CD14-positive monocyte (primary cell): ENCODE data around the gene ITSN1. TPM values are rescaled to one million over a fixed set of nuclear protein-coding genes. Genes with fewer than 3 reads are reported as not detected.

Source experiments
- DNase-seq, 3 donors: peaks; one replicate each; pipeline ENCODE4 v3.0.0-alpha.2; 2011 to 2022
- H2AFZ ChIP-seq: 2 replicates; pipeline ENCODE4 v1.6.0; 2012; ENCODE audit warnings: mild to moderate bottlenecking, low read depth, low read length, inconsistent platforms; ENCODE audit not compliant: insufficient read depth, poor library complexity, severe bottlenecking
- H3K27ac ChIP-seq, 2 donors: 1 replicate in 1 of 2; 2 replicates in 1 of 2; pipeline ENCODE4 v1.5.1; 2012 to 2013; ENCODE audit warnings: low read length in 2 of 2, control low read depth in 1 of 2, inconsistent platforms in 1 of 2, low read depth in 1 of 2, mild to moderate bottlenecking in 1 of 2
- H3K27me3 ChIP-seq, 2 donors: one replicate each; pipeline versions ENCODE4 v1.6.0 to v1.6.1; 2011 to 2013; ENCODE audit warnings: low read length in 2 of 2; ENCODE audit not compliant: control insufficient read depth in 2 of 2, insufficient read depth in 2 of 2
- H3K36me3 ChIP-seq, 2 donors: replicated peaks in 1 of 2; 1 replicate in 1 of 2; 2 replicates in 1 of 2; pipeline versions ENCODE4 v1.5.1 to v1.6.1; 2012 to 2013; ENCODE audit warnings: low read length in 2 of 2, control low read depth in 1 of 2, inconsistent platforms in 1 of 2, mild to moderate bottlenecking in 1 of 2; ENCODE audit not compliant: insufficient read depth in 2 of 2, control insufficient read depth in 1 of 2
- H3K4me1 ChIP-seq, 2 donors: 1 replicate in 1 of 2; 2 replicates in 1 of 2; pipeline versions ENCODE4 v1.5.1 to v1.6.1; 2012 to 2013; ENCODE audit warnings: low read length in 2 of 2, control low read depth in 1 of 2, inconsistent platforms in 1 of 2, mild to moderate bottlenecking in 1 of 2, moderate library complexity in 1 of 2; ENCODE audit not compliant: insufficient read depth in 2 of 2, control insufficient read depth in 1 of 2
- H3K4me2 ChIP-seq: replicated peaks from 2 replicates; pipeline ENCODE3; 2012; ENCODE audit warnings: low read length, moderate library complexity, mild to moderate bottlenecking; ENCODE audit not compliant: poor library complexity, severe bottlenecking; ENCODE audit errors: extremely low read depth
- H3K4me3 ChIP-seq, 3 experiments: fragments of 200-600 bp in 1 of 3; sonication (generic) in 1 of 3; replicated peaks in 1 of 3; 1 replicate in 2 of 3; 2 replicates in 1 of 3; pipeline ENCODE4 v1.5.1; 2011 to 2013; ENCODE audit warnings: low read length in 3 of 3, mild to moderate bottlenecking in 3 of 3, control low read depth in 2 of 3, low read depth in 2 of 3, inconsistent platforms in 1 of 3, moderate library complexity in 1 of 3
- H3K79me2 ChIP-seq: 2 replicates; pipeline ENCODE4 v1.6.0; 2012; ENCODE audit warnings: mild to moderate bottlenecking, control low read depth, inconsistent platforms, low read length, moderate library complexity; ENCODE audit not compliant: insufficient read depth
- H3K9ac ChIP-seq: 2 replicates; pipeline ENCODE4 v1.6.0; 2017; ENCODE audit warnings: low read length, mild to moderate bottlenecking; ENCODE audit not compliant: insufficient read depth, poor library complexity, severe bottlenecking
- H3K9me3 ChIP-seq, 2 donors: replicated peaks in 1 of 2; 1 replicate in 1 of 2; 2 replicates in 1 of 2; pipeline versions ENCODE4 v1.5.1 to v1.6.1; 2012 to 2013; ENCODE audit warnings: low read length in 2 of 2, control low read depth in 1 of 2; ENCODE audit not compliant: control insufficient read depth in 1 of 2, insufficient read depth in 1 of 2
- H4K20me1 ChIP-seq: 2 replicates; pipeline ENCODE4 v1.6.0; 2012; ENCODE audit warnings: mild to moderate bottlenecking, low read length, control low read depth, moderate library complexity; ENCODE audit not compliant: insufficient read depth
- H3K27ac Mint-ChIP-seq, 7 donors: one replicate each; pipeline ENCODE4 v1.8.0; 2020; ENCODE audit warnings: mild to moderate bottlenecking in 7 of 7, mixed read lengths in 7 of 7, moderate library complexity in 6 of 7, inconsistent platforms in 2 of 7
- H3K27me3 Mint-ChIP-seq, 3 donors: one replicate each; pipeline ENCODE4 v1.8.0; 2021 to 2022; ENCODE audit warnings: low read depth in 3 of 3, mild to moderate bottlenecking in 3 of 3, mixed read lengths in 3 of 3, moderate library complexity in 3 of 3, inconsistent platforms in 1 of 3
- H3K36me3 Mint-ChIP-seq, 2 donors: one replicate each; pipeline ENCODE4 v1.8.0; 2020; ENCODE audit warnings: mixed read lengths in 2 of 2, inconsistent platforms in 1 of 2, mild to moderate bottlenecking in 1 of 2
- H3K4me1 Mint-ChIP-seq: one replicate; pipeline ENCODE4 v1.8.0; 2020; ENCODE audit warnings: mild to moderate bottlenecking, mixed read lengths
- H3K4me3 Mint-ChIP-seq, 2 donors: one replicate each; pipeline ENCODE4 v1.8.0; 2020; ENCODE audit warnings: mild to moderate bottlenecking in 2 of 2, mixed read lengths in 2 of 2, moderate library complexity in 1 of 2
- H3K9me3 Mint-ChIP-seq, 7 donors: one replicate each; pipeline ENCODE4 v1.8.0; 2020 to 2022; ENCODE audit warnings: mixed read lengths in 7 of 7, mild to moderate bottlenecking in 6 of 7, moderate library complexity in 6 of 7, inconsistent platforms in 2 of 7
- WGBS: methylation state at CpG from one replicate; pipeline ENCODE4 v1.1.5; 2013; ENCODE audit warnings: missing lambda C conversion rate; ENCODE audit not compliant: insufficient coverage; 5-methylcytosine and 5-hydroxymethylcytosine counted together
- intact Hi-C, 2 donors: fragments of 100-400 bp; cut with micrococcal nuclease; formaldehyde crosslinking; loops; one replicate each; pipeline versions ENCODE4 v1.15.0 to v1.15.1; 2023
- polyA plus RNA-seq, 3 donors: library from polyadenylated mRNA; depleted of rRNA in 1 of 3; unstranded in 2 of 3; stranded (reverse) in 1 of 3; fragments of 300-500 nt in 2 of 3; fragments of >200 nt in 1 of 3; fragmentation: Illumina TruSeq in 2 of 3; gene quantifications; 1 replicate in 2 of 3; 2 replicates in 1 of 3; pipeline ENCODE4 v1.2.3, GENCODE V29; 2012 to 2021
- TF ChIP-seq, protein P1 (sequence below): fragments of 200-600 bp; IDR thresholded peaks from one replicate; pipeline ENCODE4 v1.8.0; 2022; ENCODE audit warnings: antibody characterized with exemption, mild to moderate bottlenecking

ITSN1 gene
- polyA plus RNA-seq, 3 donors = 4.7 to 10.3 (median 5.1) TPM

- Histone ChIP-seq H2AFZ (peak within 1 kb of the TSS; percentile 96), H3K4me1 (peaks cover 34 to 45% of the 10 kb centered on the region in 2 donors), H3K4me3 (peak within 1 kb of the TSS; percentile 79 to 87 (median 81)), H3K9ac (peak within 1 kb of the TSS; percentile 84), H3K36me3 (no peaks in the 10 kb centered on the region), H3K4me2 (peak within 1 kb of the TSS; percentile 87), H3K27me3 (peaks cover 0 to 2% of the 10 kb centered on the region in 2 donors), H3K79me2 (peaks cover 55% of the 10 kb centered on the region), H4K20me1 (peaks cover 3% of the 10 kb centered on the region), H3K9me3 (no peaks in the 10 kb centered on the region), H3K27ac (peak within 1 kb of the TSS; percentile 70 to 93)
- peak; percentile 99 to 100 (median 100) for DNase-seq
- H3K27me3 Mint-ChIP-seq = peaks cover 0 to 10% (median 0%) of the 10 kb centered on the region in 3 donors
- peaks cover 0 to 6% (median 0%) of the 10 kb centered on the region in 7 donors for H3K9me3 Mint-ChIP-seq
- peak within 1 kb of the TSS; percentile 94 to 100 for H3K4me3 Mint-ChIP-seq
- peak within 1 kb of the TSS; percentile 91 to 99 (median 98) for H3K27ac Mint-ChIP-seq
- peaks cover 6 to 9% of the 10 kb centered on the region in 2 donors for H3K36me3 Mint-ChIP-seq
- intact Hi-C loops = loop anchor here (2.0 to 10.0 kb wide), 7 partner anchors 54 to 1367 kb away; partner anchors contain the start of genes GART (in 2 of the 2), SON (in 2 of the 2), DONSON (in 1 of the 2) and MIS18A (in 1 of the 2)
- H3K4me1 Mint-ChIP-seq = peaks cover 40% of the 10 kb centered on the region
- WGBS = under 1% methylated on average over 36 of the region's 38 CpGs
- TF ChIP-seq, protein P1, sequence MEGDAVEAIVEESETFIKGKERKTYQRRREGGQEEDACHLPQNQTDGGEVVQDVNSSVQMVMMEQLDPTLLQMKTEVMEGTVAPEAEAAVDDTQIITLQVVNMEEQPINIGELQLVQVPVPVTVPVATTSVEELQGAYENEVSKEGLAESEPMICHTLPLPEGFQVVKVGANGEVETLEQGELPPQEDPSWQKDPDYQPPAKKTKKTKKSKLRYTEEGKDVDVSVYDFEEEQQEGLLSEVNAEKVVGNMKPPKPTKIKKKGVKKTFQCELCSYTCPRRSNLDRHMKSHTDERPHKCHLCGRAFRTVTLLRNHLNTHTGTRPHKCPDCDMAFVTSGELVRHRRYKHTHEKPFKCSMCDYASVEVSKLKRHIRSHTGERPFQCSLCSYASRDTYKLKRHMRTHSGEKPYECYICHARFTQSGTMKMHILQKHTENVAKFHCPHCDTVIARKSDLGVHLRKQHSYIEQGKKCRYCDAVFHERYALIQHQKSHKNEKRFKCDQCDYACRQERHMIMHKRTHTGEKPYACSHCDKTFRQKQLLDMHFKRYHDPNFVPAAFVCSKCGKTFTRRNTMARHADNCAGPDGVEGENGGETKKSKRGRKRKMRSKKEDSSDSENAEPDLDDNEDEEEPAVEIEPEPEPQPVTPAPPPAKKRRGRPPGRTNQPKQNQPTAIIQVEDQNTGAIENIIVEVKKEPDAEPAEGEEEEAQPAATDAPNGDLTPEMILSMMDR = no peak
Observed at GRCh38 chr21:33641352-33642026, 812 bp upstream of the ITSN1 start, which contains the start of gene CRYZL1. TSS of gene CRYZL1 (minus strand) at chr21:33641741. CDS start at chr21:33631551, 10,190 bp downstream.

DNA sequence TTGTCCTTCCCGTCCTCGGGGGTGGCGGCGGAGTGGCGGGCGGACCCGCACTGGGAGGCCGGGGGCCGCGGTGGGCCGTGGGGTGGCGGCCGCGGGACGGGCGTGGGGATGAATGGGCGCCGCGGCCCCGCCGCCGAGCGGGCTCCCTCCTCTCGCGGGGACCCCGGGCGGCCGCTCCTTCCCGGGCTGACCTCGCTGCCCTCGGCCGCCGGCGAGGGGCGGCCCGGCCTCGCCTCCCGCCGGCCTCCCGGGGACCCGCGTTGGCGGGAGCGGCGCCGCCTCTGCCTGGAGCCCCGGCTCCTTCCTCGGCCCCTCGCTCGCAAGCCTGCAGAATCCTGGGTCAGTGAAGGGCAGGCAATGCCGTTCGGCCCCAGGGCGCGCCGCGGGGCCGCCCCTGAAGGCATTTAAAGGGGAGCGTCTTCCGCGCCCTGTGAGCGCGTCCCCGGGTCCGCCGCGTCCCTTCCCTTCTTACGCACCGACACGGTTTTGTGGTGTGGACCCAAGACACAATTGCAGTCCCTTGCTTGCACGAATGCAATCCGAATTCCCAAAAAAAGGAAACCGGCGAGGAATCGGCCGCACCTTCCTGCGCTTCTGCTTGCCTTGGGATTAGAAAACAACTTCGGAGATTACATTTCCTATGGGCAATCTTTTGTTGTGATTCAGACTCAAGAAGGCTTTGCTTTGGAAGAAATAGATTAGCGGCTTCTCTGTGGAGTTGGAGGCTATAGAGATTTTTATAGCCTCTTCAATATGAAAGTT, 776 bp downstream of the ITSN1 start:
- Histone ChIP-seq H3K36me3 (no peaks in the 10 kb centered on the region), H3K9me3 (no peaks in the 10 kb centered on the region), H3K4me2 (peak overlapping the region; percentile 87), H3K9ac (peak overlapping the region; percentile 84), H3K79me2 (peaks cover 53% of the 10 kb centered on the region), H2AFZ (peak overlapping the region; percentile 84), H3K4me1 (peaks cover 34 to 45% of the 10 kb centered on the region in 2 donors), H3K27ac (no peak overlapping the region), H4K20me1 (peaks cover 3% of the 10 kb centered on the region), H3K4me3 (peak overlapping the region; percentile 79 to 87 (median 81)), H3K27me3 (peaks cover 0 to 2% of the 10 kb centered on the region in 2 donors)
- WGBS = under 1% methylated on average over 70 of the region's 78 CpGs
- Mint-ChIP-seq H3K4me3 (peak overlapping the region; percentile 92 to 97), H3K4me1 (peaks cover 34% of the 10 kb centered on the region), H3K27ac (peak overlapping the region in 6 of 7 donors; percentile 3 to 83 (median 66)), H3K36me3 (no peaks in the 10 kb centered on the region), H3K27me3 (peaks cover 0 to 10% (median 0%) of the 10 kb centered on the region in 3 donors), H3K9me3 (no peaks in the 10 kb centered on the region)
- TF ChIP-seq, protein P1 = no peak
- peak in 1 of 3 donors; percentile 18 for DNase-seq
- intact Hi-C loops = loop anchor here (5.0 to 10.0 kb wide), 5 partner anchors 56 to 1368 kb away; partner anchors contain the start of genes DONSON (in 1 of the 2), GART (in 1 of the 2), MIS18A (in 1 of the 2) and SON (in 1 of the 2)
